T-cell (primary cell): ENCODE data around the gene KRT8. TPM values are rescaled to one million over a fixed set of nuclear protein-coding genes. Genes with fewer than 3 reads are reported as not detected.

Experiments
- ATAC-seq, 4 experiments: fragments of 200-7000 bp in 3 of 4; fragments of 150-1000 bp in 1 of 4; cut with Tn5 transposase; replicated peaks in 1 of 4; 1 replicate in 3 of 4; 2 replicates in 1 of 4; pipeline ENCODE4 v1.10.0; 2021; ENCODE audit warnings: moderate library complexity in 3 of 4, mild to moderate bottlenecking in 2 of 4, moderate number of reproducible peaks in 1 of 4
- CTCF ChIA-PET, 2 donors: fragments of 300-600 bp; sonication (Branson Sonifier 250); formaldehyde crosslinking; loops; one replicate each; lab custom pipeline; 2022; ENCODE audit warnings: antibody characterized with exemption in 2 of 2; lab: Charles Lee
- POLR2A ChIA-PET, 2 donors: fragments of 300-600 bp; sonication (Branson Sonifier 250); formaldehyde crosslinking; loops; one replicate each; lab custom pipeline; 2022; ENCODE audit warnings: antibody characterized with exemption in 2 of 2; lab: Charles Lee
- DNase-seq, 35 experiments: peaks; one replicate each; pipeline versions ENCODE4 v3.0.0 to v3.0.0-alpha.2; 2013 to 2023
- H3K27ac ChIP-seq: one replicate; pipeline ENCODE4 v1.5.1; 2013; ENCODE audit warnings: low read length
- H3K27me3 ChIP-seq, 2 experiments: replicated peaks in 1 of 2; 1 replicate in 1 of 2; 2 replicates in 1 of 2; pipeline versions ENCODE4 v1.6.1 to v1.7.0; 2013; ENCODE audit warnings: low read length in 1 of 2, mixed read lengths in 1 of 2; ENCODE audit not compliant: control insufficient read depth in 2 of 2, insufficient read depth in 2 of 2; ENCODE audit errors: extremely low read depth in 1 of 2
- H3K36me3 ChIP-seq, 2 donors: 1 replicate in 1 of 2; 2 replicates in 1 of 2; pipeline versions ENCODE4 v1.6.1 to v1.7.0; 2013; ENCODE audit warnings: low read length in 1 of 2; ENCODE audit not compliant: control insufficient read depth in 2 of 2, insufficient read depth in 1 of 2; ENCODE audit errors: extremely low read depth in 1 of 2
- H3K4me1 ChIP-seq, 2 experiments: 1 replicate in 1 of 2; 2 replicates in 1 of 2; pipeline versions ENCODE4 v1.6.1 to v1.7.0; 2013; ENCODE audit warnings: low read length in 2 of 2, mixed read lengths in 1 of 2; ENCODE audit not compliant: insufficient read depth in 2 of 2, control insufficient read depth in 1 of 2; ENCODE audit errors: extremely low read depth in 1 of 2
- H3K4me3 ChIP-seq, 2 donors: 1 replicate in 1 of 2; 2 replicates in 1 of 2; pipeline versions ENCODE4 v1.5.1 to v1.7.0; 2013; ENCODE audit warnings: mild to moderate bottlenecking in 2 of 2, low read length in 1 of 2, moderate library complexity in 1 of 2; ENCODE audit not compliant: control insufficient read depth in 1 of 2; ENCODE audit errors: extremely low read depth in 1 of 2
- H3K9me3 ChIP-seq: 2 replicates; pipeline ENCODE4 v1.7.0; 2013
- H3K27ac Mint-ChIP-seq, 2 donors: one replicate each; pipeline ENCODE4 v1.8.0; 2020 to 2021; ENCODE audit warnings: mild to moderate bottlenecking in 2 of 2, mixed read lengths in 2 of 2
- H3K27me3 Mint-ChIP-seq, 2 donors: one replicate each; pipeline ENCODE4 v1.8.0; 2021 to 2022; ENCODE audit warnings: mixed read lengths in 2 of 2
- H3K36me3 Mint-ChIP-seq: one replicate; pipeline ENCODE4 v1.8.0; 2021; ENCODE audit warnings: mixed read lengths
- H3K4me1 Mint-ChIP-seq, 3 donors: one replicate each; pipeline ENCODE4 v1.8.0; 2020 to 2022; ENCODE audit warnings: mixed read lengths in 3 of 3, mild to moderate bottlenecking in 1 of 3
- H3K4me3 Mint-ChIP-seq, 3 donors: one replicate each; pipeline ENCODE4 v1.8.0; 2020 to 2022; ENCODE audit warnings: mild to moderate bottlenecking in 3 of 3, mixed read lengths in 3 of 3, moderate library complexity in 3 of 3
- H3K9me3 Mint-ChIP-seq, 3 donors: one replicate each; pipeline ENCODE4 v1.8.0; 2020 to 2022; ENCODE audit warnings: mixed read lengths in 3 of 3
- WGBS: methylation state at CpG from one replicate; pipeline ENCODE4 v1.1.5; 2013; ENCODE audit warnings: missing lambda C conversion rate; ENCODE audit not compliant: insufficient coverage; 5-methylcytosine and 5-hydroxymethylcytosine counted together
- total RNA-seq, 35 experiments: library from RNA in 6 of 35; stranded (reverse) in 6 of 35; fragments of 120-200 nt in 1 of 35; gene quantifications; one replicate each; pipeline versions ENCODE4 v1.2.1 to v1.2.4 and lab custom pipeline; 2013 to 2026

Gene KRT8
- total RNA-seq, 5 donors from 2014 or later (not counting 1 experiment from before 2014, with no cell fraction given) = 0.42 to 13.3 (median 8.0) TPM

GRCh38 chr12:52926596-52927234 is 21.8 kb upstream of the KRT8 start:
- H3K9me3 Mint-ChIP-seq = no peaks in the 10 kb centered on the region

DNA sequence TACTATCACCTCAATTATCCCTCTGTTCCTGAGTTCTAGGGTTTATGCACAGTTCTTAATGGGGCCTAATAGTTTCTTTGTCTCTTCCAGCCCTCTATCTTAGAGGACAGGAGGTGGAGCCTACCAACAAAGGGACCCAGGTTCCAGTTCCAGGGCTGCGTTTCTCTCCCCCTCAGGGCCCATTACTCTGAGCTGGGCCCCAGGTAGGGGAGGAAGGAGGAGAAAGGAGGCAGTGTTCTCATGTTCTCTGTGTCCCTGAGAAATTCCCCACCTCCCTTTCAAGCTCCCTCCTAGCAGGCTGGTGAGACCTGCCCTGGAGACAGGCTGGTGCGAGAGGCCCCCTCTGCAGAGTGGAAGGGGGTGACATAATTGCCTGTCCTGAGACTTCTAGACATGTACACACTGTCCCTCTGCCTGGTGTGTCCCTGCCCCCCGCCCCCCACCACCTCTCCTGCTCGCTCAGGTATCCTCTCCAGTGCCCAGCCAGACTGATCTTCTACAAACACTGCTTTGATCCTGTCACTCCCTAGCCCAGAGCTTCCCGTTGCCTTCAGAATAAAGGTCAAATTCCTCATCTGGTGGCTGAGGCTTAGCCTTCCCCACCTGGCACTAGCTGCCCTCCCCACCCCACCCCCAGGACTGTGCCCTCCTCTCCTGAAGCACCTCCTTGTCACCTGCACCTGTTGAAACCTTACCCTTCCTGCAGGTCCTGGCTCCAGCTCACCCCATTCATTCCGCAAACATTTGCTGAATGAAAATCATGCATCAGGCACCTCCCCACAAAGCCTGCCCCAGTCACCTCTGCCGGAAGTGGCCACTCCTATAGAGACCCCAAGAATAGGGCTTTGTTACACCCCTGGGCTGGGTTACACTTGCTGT is 21.1 kb upstream of the KRT8 start:
- Histone ChIP-seq H3K9me3 (no peaks in the 10 kb centered on the region), H3K27me3 (peaks cover 0 to 18% of the 10 kb centered on the region in 2 experiments), H3K4me1 (no peaks in the 10 kb centered on the region), H3K27ac (no peak overlapping the region), H3K4me3 (no peak overlapping the region), H3K36me3 (no peaks in the 10 kb centered on the region)
- CTCF ChIA-PET = no interaction called here
- Mint-ChIP-seq H3K27me3 (peaks cover 6 to 10% of the 10 kb centered on the region in 2 donors), H3K4me1 (no peaks in the 10 kb centered on the region), H3K27ac (no peak overlapping the region), H3K9me3 (no peaks in the 10 kb centered on the region), H3K4me3 (no peak overlapping the region), H3K36me3 (no peaks in the 10 kb centered on the region)
- DNase-seq = no peak
- 78% methylated on average over 5 of the region's 7 CpGs for WGBS
- no peak for ATAC-seq
- POLR2A ChIA-PET = interaction anchor here in 1 of 2 donors (1.0 kb wide), 1 partner anchor 9 kb away, joined by 3 read pairs; no protein-coding TSS in a partner anchor

More at GRCh38 chr12:52926596-52927234, 21.8 kb upstream of the KRT8 start:
- H3K9me3 ChIP-seq = no peaks in the 10 kb centered on the region
- ChIA-PET POLR2A (interaction anchor here in 1 of 2 donors (1.0 kb wide), 1 partner anchor 10 kb away, joined by 3 read pairs; no protein-coding TSS in a partner anchor), CTCF (no interaction called here)
- H3K27ac Mint-ChIP-seq = no peak overlapping the region
- WGBS = 83% methylated on average over 2 of the region's 4 CpGs
- ATAC-seq (no peak), DNase-seq (no peak)
- H3K36me3 ChIP-seq = no peaks in the 10 kb centered on the region
- H3K36me3 Mint-ChIP-seq = no peaks in the 10 kb centered on the region
- no peak overlapping the region for H3K27ac ChIP-seq
- H3K4me1 ChIP-seq = no peaks in the 10 kb centered on the region
- H3K27me3 ChIP-seq = peaks cover 0 to 17% of the 10 kb centered on the region in 2 experiments
- H3K4me3 Mint-ChIP-seq = no peak overlapping the region
- H3K27me3 Mint-ChIP-seq = peaks cover 3 to 15% of the 10 kb centered on the region in 2 donors
- H3K4me3 ChIP-seq = no peak overlapping the region
- no peaks in the 10 kb centered on the region for H3K4me1 Mint-ChIP-seq

DNA sequence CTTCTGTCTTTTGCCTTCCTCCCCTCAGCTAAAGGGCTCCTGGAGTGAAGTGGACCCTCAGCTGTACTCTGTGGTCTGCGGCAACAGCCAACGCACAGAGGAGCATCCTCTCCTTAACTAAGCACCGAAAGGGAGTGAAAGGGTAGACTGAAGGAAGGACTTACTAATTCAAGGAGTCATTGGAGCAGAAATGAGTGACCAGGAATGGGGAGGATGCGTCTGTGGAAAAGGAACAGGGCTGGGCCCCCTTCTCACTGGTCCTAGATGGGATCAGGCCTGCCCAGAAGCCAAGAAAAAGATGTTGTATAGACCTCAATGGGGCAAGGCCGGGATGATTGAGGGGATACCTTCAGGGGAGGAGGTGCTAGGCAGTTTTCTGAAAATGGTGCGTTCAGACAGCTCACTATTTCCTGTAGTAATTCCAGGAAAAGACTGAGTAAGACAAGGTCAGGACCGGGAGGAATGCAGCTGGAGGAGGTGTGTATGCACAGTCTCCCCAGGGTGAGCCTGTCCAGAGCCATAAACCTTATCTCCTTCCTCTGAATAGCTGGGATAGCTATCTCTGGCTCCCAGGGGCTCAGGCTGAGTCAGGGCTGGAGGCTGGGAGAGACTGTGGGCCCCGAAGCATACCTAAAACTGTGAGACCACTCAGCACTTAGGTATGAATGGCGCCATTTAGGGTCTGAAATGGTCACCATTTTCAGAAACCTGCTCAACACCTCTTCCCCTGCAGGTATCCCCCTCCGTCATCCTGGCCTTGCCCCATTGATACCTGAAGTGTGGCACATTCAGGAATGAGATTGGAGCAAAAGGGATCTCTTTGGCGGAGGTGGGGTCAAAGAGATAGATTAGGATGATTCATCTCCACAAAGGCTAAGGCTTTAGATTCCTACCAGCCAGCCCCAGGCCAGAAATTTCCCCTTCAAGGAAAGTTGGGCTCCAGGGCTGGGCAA is 20.2 kb upstream of the KRT8 start:
- no peaks in the 10 kb centered on the region for H3K9me3 ChIP-seq
- ATAC-seq = no peak
- peaks cover 0 to 21% of the 10 kb centered on the region in 2 experiments for H3K27me3 ChIP-seq
- DNase-seq = no peak
- no peak overlapping the region for H3K27ac ChIP-seq
- POLR2A ChIA-PET = no interaction called here
- CTCF ChIA-PET = interaction anchor here in 1 of 2 donors (0.7 kb wide), 1 partner anchor 335 kb away, joined by 3 read pairs; no protein-coding TSS in a partner anchor
- Mint-ChIP-seq H3K27me3 (peaks cover 6 to 7% of the 10 kb centered on the region in 2 donors), H3K9me3 (no peaks in the 10 kb centered on the region), H3K27ac (no peak overlapping the region), H3K4me1 (no peaks in the 10 kb centered on the region), H3K36me3 (no peaks in the 10 kb centered on the region), H3K4me3 (no peak overlapping the region)
- H3K4me3 ChIP-seq = no peak overlapping the region
- 62% methylated on average over 4 of the region's 11 CpGs for WGBS
- H3K36me3 ChIP-seq = no peaks in the 10 kb centered on the region
- H3K4me1 ChIP-seq = no peaks in the 10 kb centered on the region

- ChIA-PET CTCF (no interaction called here), POLR2A (no interaction called here)
- ATAC-seq = no peak
- Histone ChIP-seq H3K4me3 (no peak overlapping the region), H3K27me3 (peaks cover 0 to 12% of the 10 kb centered on the region in 2 experiments), H3K27ac (no peak overlapping the region), H3K4me1 (no peaks in the 10 kb centered on the region), H3K36me3 (no peaks in the 10 kb centered on the region), H3K9me3 (no peaks in the 10 kb centered on the region)
- Mint-ChIP-seq H3K9me3 (no peaks in the 10 kb centered on the region), H3K36me3 (no peaks in the 10 kb centered on the region), H3K27ac (no peak overlapping the region), H3K27me3 (peaks cover 4 to 6% of the 10 kb centered on the region in 2 donors), H3K4me1 (no peaks in the 10 kb centered on the region), H3K4me3 (no peak overlapping the region)
- DNase-seq = no peak
- WGBS = no CpG with 5 or more reads among the region's 1 CpG
These were observed 16.8 kb upstream of the KRT8 start for GRCh38 chr12:52921488-52922165.

DNA sequence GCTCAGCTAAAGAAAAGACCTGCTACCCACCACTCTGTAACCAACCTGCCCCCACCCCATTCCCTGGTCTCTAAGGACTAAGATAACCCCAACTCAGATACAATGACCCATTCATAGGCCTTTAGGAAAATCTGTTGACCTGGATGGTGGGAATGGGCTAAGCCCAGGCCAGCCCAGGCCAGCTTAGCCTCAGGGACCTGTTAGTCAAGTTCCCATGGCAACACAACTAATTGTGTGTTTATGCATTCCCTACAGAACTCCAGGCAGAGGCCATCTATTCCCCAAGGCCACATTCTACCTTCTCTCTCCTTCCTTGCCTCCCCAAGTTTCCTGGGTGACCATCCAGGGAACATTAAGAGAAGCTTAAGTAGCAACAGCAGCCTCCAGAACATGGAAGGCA is 16.1 kb upstream of the KRT8 start:
- no peak for ATAC-seq
- no peaks in the 10 kb centered on the region for H3K4me1 Mint-ChIP-seq
- H3K4me3 Mint-ChIP-seq = no peak overlapping the region
- ChIA-PET CTCF (no interaction called here), POLR2A (no interaction called here)
- H3K9me3 Mint-ChIP-seq = no peaks in the 10 kb centered on the region
- DNase-seq = no peak
- no peaks in the 10 kb centered on the region for H3K36me3 ChIP-seq
- H3K36me3 Mint-ChIP-seq = no peaks in the 10 kb centered on the region
- no peak overlapping the region for H3K27ac Mint-ChIP-seq
- peaks cover 0 to 18% of the 10 kb centered on the region in 2 experiments for H3K27me3 ChIP-seq
- H3K4me3 ChIP-seq = no peak overlapping the region
- H3K4me1 ChIP-seq = no peaks in the 10 kb centered on the region
- H3K27me3 Mint-ChIP-seq = peaks cover 2 to 3% of the 10 kb centered on the region in 2 donors
- H3K9me3 ChIP-seq = no peaks in the 10 kb centered on the region
- no peak overlapping the region for H3K27ac ChIP-seq
